A549 (cell line): ENCODE results near the gene SEMA3A. TPM values are rescaled to one million over a fixed set of nuclear protein-coding genes. Genes with fewer than 3 reads are reported as not detected.
A peak's percentile ranks its signal among the peaks of the same experiment; 100 is the strongest.

ENCODE experiments used
- ATAC-seq, 2 experiments: fragments of 200-7000 bp in 1 of 2; fragments of >200 bp in 1 of 2; cut with Nextera tagmentation in 1 of 2; cut with Tn5 transposase in 1 of 2; 3 replicates each; pipeline versions ENCODE4 v1.8.0 to v1.9.1; 2018 to 2020; ENCODE audit warnings: mild to moderate bottlenecking in 1 of 2, moderate library complexity in 1 of 2
- CTCF ChIA-PET: fragments of 300-600 bp; sonication (Branson Sonifier 250); formaldehyde crosslinking; extraction: SDS; loops from one replicate; lab custom pipeline; 2021; ENCODE audit warnings: antibody characterized with exemption, inconsistent platforms; lab: Yijun Ruan, JAX
- POLR2A ChIA-PET: fragments of 350-600 bp; formaldehyde crosslinking; extraction: SDS; loops from one replicate; lab custom pipeline; 2021; ENCODE audit warnings: antibody characterized with exemption, inconsistent platforms; lab: Yijun Ruan, JAX
- DNase-seq, 2 experiments: peaks; one replicate each; pipeline versions ENCODE4 v3.0.0 to v3.0.0-alpha.2; 2011 to 2016; ENCODE audit warnings: low read depth in 1 of 2, low spot score in 1 of 2
- FAIRE-seq: peaks from 2 replicates; lab custom pipeline; 2011; peaks lifted over from hg19 to GRCh38; lab: Jason Lieb, UNC
- H3K27ac ChIP-seq, 2 experiments: fragments of >200 bp; sonication (Bioruptor Twin); formaldehyde crosslinking; 3 replicates each; pipeline ENCODE4 v1.5.1; 2016 to 2017
- H3K4me1 ChIP-seq: fragments of >200 bp; sonication (Bioruptor Twin); formaldehyde crosslinking; 3 replicates; pipeline ENCODE4 v1.6.1; 2016
- H3K4me2 ChIP-seq: fragments of >200 bp; sonication (Bioruptor Twin); formaldehyde crosslinking; 3 replicates; pipeline ENCODE4 v1.6.1; 2016
- H3K4me3 ChIP-seq: fragments of >200 bp; sonication (Bioruptor Twin); formaldehyde crosslinking; 3 replicates; pipeline ENCODE4 v1.5.1; 2016
- H3K9me3 ChIP-seq: fragments of >200 bp; sonication (Bioruptor Twin); formaldehyde crosslinking; 3 replicates; pipeline ENCODE4 v1.6.1; 2016
- CBX2 ChIP-seq: fragments of 200-600 bp; sonication (generic); IDR thresholded peaks from 2 replicates; pipeline ENCODE4 v1.6.1; 2016; ENCODE audit warnings: low read depth, mild to moderate bottlenecking, borderline replicate concordance
- CEBPB ChIP-seq, 2 experiments: fragments of >200 bp in 1 of 2; sonication (Bioruptor Twin) in 1 of 2; formaldehyde crosslinking in 1 of 2; IDR thresholded peaks; 2 replicates each; pipeline ENCODE4 v1.6.1; 2012 to 2016
- CHD4 ChIP-seq: fragments of 200-600 bp; sonication (generic); IDR thresholded peaks from 2 replicates; pipeline ENCODE4 v1.6.1; 2016; ENCODE audit warnings: antibody characterized with exemption, mild to moderate bottlenecking, borderline replicate concordance
- FOSB ChIP-seq: fragments of 250-450 bp; sonication (Bioruptor Pico); IDR thresholded peaks from 2 replicates; pipeline ENCODE4 v1.5.0; 2020; ENCODE audit warnings: mild to moderate bottlenecking, moderate library complexity
- FOSL2 ChIP-seq, 2 experiments: fragments of 450-650 bp in 1 of 2; fragments of >200 bp in 1 of 2; sonication (Bioruptor Twin) in 1 of 2; formaldehyde crosslinking; IDR thresholded peaks; 2 replicates each; pipeline versions ENCODE4 v1.5.0 to v1.6.1; 2016 to 2020; ENCODE audit warnings: mild to moderate bottlenecking in 1 of 2, moderate library complexity in 1 of 2
- FOXS1 ChIP-seq: fragments of 250-450 bp; sonication (Bioruptor Pico); IDR thresholded peaks from 2 replicates; pipeline ENCODE4 v1.5.0; 2020; ENCODE audit warnings: mild to moderate bottlenecking, moderate library complexity
- GATA3 ChIP-seq: IDR thresholded peaks from 2 replicates; pipeline ENCODE4 v1.6.1; 2012; ENCODE audit warnings: borderline replicate concordance
- HOXB13 ChIP-seq: fragments of 250-450 bp; sonication (Bioruptor Pico); IDR thresholded peaks from 2 replicates; pipeline ENCODE4 v1.5.0; 2020; ENCODE audit warnings: low read depth, mild to moderate bottlenecking, moderate library complexity
- HOXB5 ChIP-seq: fragments of 250-450 bp; sonication (Bioruptor Pico); IDR thresholded peaks from 2 replicates; pipeline ENCODE4 v1.5.0; 2020; ENCODE audit warnings: mild to moderate bottlenecking, moderate library complexity
- JUN ChIP-seq, 2 experiments: fragments of >200 bp; sonication (Bioruptor Twin); formaldehyde crosslinking; IDR thresholded peaks; 2 replicates in 1 of 2; 3 replicates in 1 of 2; pipeline ENCODE4 v1.6.1; 2016 to 2017
- JUNB ChIP-seq: fragments of >200 bp; sonication (Bioruptor Twin); formaldehyde crosslinking; IDR thresholded peaks from 2 replicates; pipeline ENCODE4 v1.6.1; 2016
- KDM1A ChIP-seq: fragments of 200-600 bp; sonication (generic); IDR thresholded peaks from 2 replicates; pipeline ENCODE4 v1.6.1; 2016; ENCODE audit warnings: low read depth, mild to moderate bottlenecking
- KDM5A ChIP-seq: fragments of 200-600 bp; sonication (generic); IDR thresholded peaks from 2 replicates; pipeline ENCODE4 v1.6.1; 2016; ENCODE audit warnings: antibody characterized with exemption, mild to moderate bottlenecking
- MAFK ChIP-seq: fragments of 450-650 bp; IDR thresholded peaks from 2 replicates; pipeline ENCODE4 v1.6.1; 2014; ENCODE audit not compliant: partially characterized antibody
- MYC ChIP-seq: IDR thresholded peaks from 2 replicates; pipeline ENCODE4 v1.6.1; 2012; ENCODE audit warnings: mild to moderate bottlenecking, inconsistent platforms, low read length, improper control_type of control experiment, borderline replicate concordance
- NFE2L2 ChIP-seq: fragments of 150-350 bp; conservative IDR thresholded peaks from 2 replicates; pipeline ENCODE4 v1.6.1; 2014; ENCODE audit warnings: low read length
- POLR2AphosphoS2 ChIP-seq: conservative IDR thresholded peaks from 2 replicates; pipeline ENCODE4 v1.6.1; 2012; ENCODE audit warnings: low read length, improper control_type of control experiment, inconsistent platforms
- RARB ChIP-seq: fragments of 250-450 bp; sonication (Bioruptor Pico); IDR thresholded peaks from 2 replicates; pipeline ENCODE4 v1.8.0; 2021; ENCODE audit warnings: mild to moderate bottlenecking, moderate library complexity
- RCOR1 ChIP-seq: fragments of 150-350 bp; IDR thresholded peaks from 2 replicates; pipeline ENCODE4 v1.6.1; 2014; ENCODE audit warnings: antibody characterized with exemption, low read length, low read depth
- SREBF2 ChIP-seq: fragments of 450-650 bp; IDR thresholded peaks from 2 replicates; pipeline ENCODE4 v1.6.1; 2014; ENCODE audit warnings: mild to moderate bottlenecking, moderate library complexity
- TP53 ChIP-seq: fragments of 250-450 bp; sonication (Bioruptor Pico); IDR thresholded peaks from 2 replicates; pipeline ENCODE4 v1.5.0; 2021; ENCODE audit warnings: mild to moderate bottlenecking, moderate library complexity
- ZNF302 ChIP-seq: fragments of 250-450 bp; sonication (Bioruptor Pico); IDR thresholded peaks from 2 replicates; pipeline ENCODE4 v1.9.0; 2021; ENCODE audit warnings: inconsistent platforms, mild to moderate bottlenecking, moderate library complexity
- WGBS: methylation state at CpG from one replicate; pipeline ENCODE4 v1.1.6; 2017; ENCODE audit errors: missing lambda C conversion rate; 5-methylcytosine and 5-hydroxymethylcytosine counted together
- polyA plus RNA-seq, 4 experiments: library from polyadenylated mRNA; depleted of rRNA in 3 of 4; stranded (reverse); fragments of >200 nt; fragmentation: RNase III in 1 of 4; extraction: RNeasy Plus Mini Kit Qiagen cat#74134 plus additional on column Dnase treatment in 1 of 4; gene quantifications; 2 replicates in 3 of 4; 3 replicates in 1 of 4; pipeline ENCODE4 v1.2.3, GENCODE V29; 2011 to 2017
- TF ChIP-seq, protein P1 (sequence below): fragments of >200 bp; sonication (Bioruptor Twin); formaldehyde crosslinking; IDR thresholded peaks from 3 replicates; pipeline ENCODE4 v1.6.1; 2016
- TF ChIP-seq, protein P2 (sequence below): IDR thresholded peaks from 2 replicates; pipeline ENCODE4 v1.6.1; 2012
- TF ChIP-seq, protein P3 (sequence below): fragments of >200 bp; sonication (Bioruptor Twin); formaldehyde crosslinking; IDR thresholded peaks from 2 replicates; pipeline ENCODE4 v1.6.1; 2016
- TF ChIP-seq, protein P4 (sequence below): fragments of 150-350 bp; IDR thresholded peaks from 2 replicates; pipeline ENCODE4 v1.6.1; 2014; ENCODE audit warnings: low read depth, mild to moderate bottlenecking, low read length
- TF ChIP-seq, protein P5 (sequence below): fragments of >200 bp; sonication (Bioruptor Twin); formaldehyde crosslinking; IDR thresholded peaks from 3 replicates; pipeline ENCODE4 v1.5.1; 2016

SEMA3A gene
- polyA plus RNA-seq, 2 of the 4 experiments (the other 2 are of a cell fraction): 3.6 to 19.1 TPM

DNA sequence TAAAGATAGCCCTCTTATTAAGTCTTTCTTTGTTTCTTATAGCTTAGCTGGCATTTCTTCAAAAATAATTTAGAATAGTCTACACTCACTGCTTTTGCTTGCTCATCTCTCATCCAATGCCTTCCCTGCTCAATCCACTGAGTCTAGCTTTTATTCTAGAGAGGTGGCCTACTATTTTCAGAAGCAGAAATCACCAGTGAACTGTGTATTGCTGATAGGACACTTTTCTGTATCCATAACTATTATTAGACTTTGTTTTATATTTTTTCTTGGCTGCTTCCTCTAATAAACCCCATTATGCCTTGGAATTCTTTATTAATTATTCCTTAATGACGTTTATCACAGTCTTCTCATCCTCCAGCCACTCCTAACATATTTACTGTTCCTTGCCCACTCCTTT, 206.8 kb downstream of the SEMA3A start:
- no peak overlapping the region for H3K27ac ChIP-seq
- TF ChIP-seq MAFK (peak; percentile 51), HOXB5 (CRISPR knock-in tag) (no peak)
- WGBS: 50% methylated on average over 1 of the region's 1 CpG
- no peak overlapping the region for H3K4me3 ChIP-seq
- ChIA-PET POLR2A (no interaction called here), CTCF (no interaction called here)
- no peak overlapping the region for H3K4me2 ChIP-seq
- H3K4me1 ChIP-seq: no peaks in the 10 kb centered on the region
- no peak for FAIRE-seq
- no peaks in the 10 kb centered on the region for H3K9me3 ChIP-seq
- no peak for ATAC-seq
- DNase-seq: no peak

DNA sequence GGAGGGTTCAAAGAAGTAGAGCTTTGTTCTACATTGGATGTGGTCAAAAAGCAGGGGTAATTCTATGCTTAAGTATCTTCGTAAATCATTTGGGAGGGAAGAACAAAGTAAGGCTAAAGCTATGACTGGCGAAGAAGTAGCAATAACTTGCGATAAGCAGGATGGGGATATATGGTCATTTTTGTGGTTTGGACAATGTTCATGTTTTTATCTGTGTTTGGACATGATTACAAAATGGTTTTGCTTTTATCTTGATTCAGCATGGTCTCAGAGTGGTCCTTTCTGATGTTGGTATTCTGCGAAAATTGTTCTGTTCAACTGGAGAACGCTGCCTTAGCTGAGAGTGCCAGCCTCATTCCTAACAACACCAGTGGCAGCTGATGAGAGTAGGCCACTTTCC, 208.8 kb downstream of the SEMA3A start:
- H3K27ac ChIP-seq: no peak overlapping the region
- no peaks in the 10 kb centered on the region for H3K4me1 ChIP-seq
- no peak for FAIRE-seq
- no peak for DNase-seq
- WGBS: 96% methylated on average over 5 of the region's 5 CpGs
- H3K4me3 ChIP-seq: no peak overlapping the region
- ATAC-seq: no peak
- no peak for TF ChIP-seq FOSL2 (IDR thresholded peaks at IDR 0.05)
- TF ChIP-seq FOSL2 (CRISPR knock-in tag; IDR thresholded peaks at IDR 0.05): no peak
- TF ChIP-seq MYC: no peak
- TF ChIP-seq, protein P1, sequence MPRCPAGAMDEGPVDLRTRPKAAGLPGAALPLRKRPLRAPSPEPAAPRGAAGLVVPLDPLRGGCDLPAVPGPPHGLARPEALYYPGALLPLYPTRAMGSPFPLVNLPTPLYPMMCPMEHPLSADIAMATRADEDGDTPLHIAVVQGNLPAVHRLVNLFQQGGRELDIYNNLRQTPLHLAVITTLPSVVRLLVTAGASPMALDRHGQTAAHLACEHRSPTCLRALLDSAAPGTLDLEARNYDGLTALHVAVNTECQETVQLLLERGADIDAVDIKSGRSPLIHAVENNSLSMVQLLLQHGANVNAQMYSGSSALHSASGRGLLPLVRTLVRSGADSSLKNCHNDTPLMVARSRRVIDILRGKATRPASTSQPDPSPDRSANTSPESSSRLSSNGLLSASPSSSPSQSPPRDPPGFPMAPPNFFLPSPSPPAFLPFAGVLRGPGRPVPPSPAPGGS: no peak
- no peak for TF ChIP-seq RCOR1
- TF ChIP-seq HOXB13 (CRISPR knock-in tag): no peak
- TF ChIP-seq FOSB (CRISPR knock-in tag): no peak
- TF ChIP-seq POLR2AphosphoS2: no peak
- TF ChIP-seq, protein P2, sequence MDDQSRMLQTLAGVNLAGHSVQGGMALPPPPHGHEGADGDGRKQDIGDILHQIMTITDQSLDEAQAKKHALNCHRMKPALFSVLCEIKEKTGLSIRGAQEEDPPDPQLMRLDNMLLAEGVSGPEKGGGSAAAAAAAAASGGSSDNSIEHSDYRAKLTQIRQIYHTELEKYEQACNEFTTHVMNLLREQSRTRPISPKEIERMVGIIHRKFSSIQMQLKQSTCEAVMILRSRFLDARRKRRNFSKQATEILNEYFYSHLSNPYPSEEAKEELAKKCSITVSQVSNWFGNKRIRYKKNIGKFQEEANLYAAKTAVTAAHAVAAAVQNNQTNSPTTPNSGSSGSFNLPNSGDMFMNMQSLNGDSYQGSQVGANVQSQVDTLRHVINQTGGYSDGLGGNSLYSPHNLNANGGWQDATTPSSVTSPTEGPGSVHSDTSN: no peak
- TF ChIP-seq CEBPB (IDR thresholded peaks at IDR 0.05): no peak
- TF ChIP-seq ZNF302 (CRISPR knock-in tag): no peak
- no peak for TF ChIP-seq FOXS1 (CRISPR knock-in tag)
- no peak for TF ChIP-seq CBX2
- TF ChIP-seq KDM5A: no peak
- TF ChIP-seq, protein P3, sequence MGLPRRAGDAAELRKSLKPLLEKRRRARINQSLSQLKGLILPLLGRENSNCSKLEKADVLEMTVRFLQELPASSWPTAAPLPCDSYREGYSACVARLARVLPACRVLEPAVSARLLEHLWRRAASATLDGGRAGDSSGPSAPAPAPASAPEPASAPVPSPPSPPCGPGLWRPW: no peak
- no peak for TF ChIP-seq KDM1A
- TF ChIP-seq TP53 (CRISPR knock-in tag): no peak
- no peak for TF ChIP-seq JUN (IDR thresholded peaks at IDR 0.05)
- no peak for TF ChIP-seq CHD4
- TF ChIP-seq, all 56 proteins: peak for 0
- no peak overlapping the region for H3K4me2 ChIP-seq
- ChIA-PET CTCF (interaction anchor here (2.7 kb wide), 1 partner anchor 50 kb away, joined by 8 read pairs; no protein-coding TSS in a partner anchor), POLR2A (no interaction called here)
- peaks cover 6% of the 10 kb centered on the region; the same call in 1 of the 3 replicates for H3K9me3 ChIP-seq

DNA sequence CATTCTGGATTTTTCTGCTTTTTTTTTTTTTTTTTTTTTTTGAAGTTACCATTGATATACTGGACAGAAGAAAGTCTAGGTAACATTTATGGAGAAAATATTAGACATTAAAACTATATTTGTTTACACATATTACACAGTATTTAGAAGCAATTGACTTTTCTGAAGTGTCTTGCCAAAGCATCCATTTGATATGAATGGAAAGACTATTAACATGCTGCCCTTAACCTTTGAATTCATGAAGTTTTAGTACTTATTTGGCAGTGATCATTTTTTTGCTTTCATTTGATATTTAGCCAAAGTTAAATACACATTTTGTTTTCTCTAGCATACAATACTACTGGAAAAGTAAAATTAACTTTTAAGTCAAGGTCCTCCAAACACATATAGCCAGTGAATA, 210.0 kb downstream of the SEMA3A start:
- DNase-seq (no peak), ATAC-seq (no peak), FAIRE-seq (no peak)
- Histone ChIP-seq H3K9me3 (peaks cover 6% of the 10 kb centered on the region; the same call in 1 of the 3 replicates), H3K4me3 (no peak overlapping the region), H3K4me2 (no peak overlapping the region), H3K27ac (no peak overlapping the region), H3K4me1 (no peaks in the 10 kb centered on the region)
- ChIA-PET CTCF (interaction anchor here (2.7 kb wide), 1 partner anchor 49 kb away, joined by 8 read pairs; no protein-coding TSS in a partner anchor), POLR2A (no interaction called here)
- no peak for TF ChIP-seq JUNB
- no peak for TF ChIP-seq NFE2L2
- TF ChIP-seq, protein P2: no peak
- TF ChIP-seq CHD4: no peak
- no peak for TF ChIP-seq KDM5A
- TF ChIP-seq FOSL2 (IDR thresholded peaks at IDR 0.05): no peak
- TF ChIP-seq FOSL2 (CRISPR knock-in tag; IDR thresholded peaks at IDR 0.05): no peak
- TF ChIP-seq SREBF2: no peak
- TF ChIP-seq, protein P4, sequence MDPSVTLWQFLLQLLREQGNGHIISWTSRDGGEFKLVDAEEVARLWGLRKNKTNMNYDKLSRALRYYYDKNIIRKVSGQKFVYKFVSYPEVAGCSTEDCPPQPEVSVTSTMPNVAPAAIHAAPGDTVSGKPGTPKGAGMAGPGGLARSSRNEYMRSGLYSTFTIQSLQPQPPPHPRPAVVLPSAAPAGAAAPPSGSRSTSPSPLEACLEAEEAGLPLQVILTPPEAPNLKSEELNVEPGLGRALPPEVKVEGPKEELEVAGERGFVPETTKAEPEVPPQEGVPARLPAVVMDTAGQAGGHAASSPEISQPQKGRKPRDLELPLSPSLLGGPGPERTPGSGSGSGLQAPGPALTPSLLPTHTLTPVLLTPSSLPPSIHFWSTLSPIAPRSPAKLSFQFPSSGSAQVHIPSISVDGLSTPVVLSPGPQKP: no peak
- no peak for TF ChIP-seq GATA3
- no peak for TF ChIP-seq RARB (CRISPR knock-in tag)
- TF ChIP-seq, protein P5, sequence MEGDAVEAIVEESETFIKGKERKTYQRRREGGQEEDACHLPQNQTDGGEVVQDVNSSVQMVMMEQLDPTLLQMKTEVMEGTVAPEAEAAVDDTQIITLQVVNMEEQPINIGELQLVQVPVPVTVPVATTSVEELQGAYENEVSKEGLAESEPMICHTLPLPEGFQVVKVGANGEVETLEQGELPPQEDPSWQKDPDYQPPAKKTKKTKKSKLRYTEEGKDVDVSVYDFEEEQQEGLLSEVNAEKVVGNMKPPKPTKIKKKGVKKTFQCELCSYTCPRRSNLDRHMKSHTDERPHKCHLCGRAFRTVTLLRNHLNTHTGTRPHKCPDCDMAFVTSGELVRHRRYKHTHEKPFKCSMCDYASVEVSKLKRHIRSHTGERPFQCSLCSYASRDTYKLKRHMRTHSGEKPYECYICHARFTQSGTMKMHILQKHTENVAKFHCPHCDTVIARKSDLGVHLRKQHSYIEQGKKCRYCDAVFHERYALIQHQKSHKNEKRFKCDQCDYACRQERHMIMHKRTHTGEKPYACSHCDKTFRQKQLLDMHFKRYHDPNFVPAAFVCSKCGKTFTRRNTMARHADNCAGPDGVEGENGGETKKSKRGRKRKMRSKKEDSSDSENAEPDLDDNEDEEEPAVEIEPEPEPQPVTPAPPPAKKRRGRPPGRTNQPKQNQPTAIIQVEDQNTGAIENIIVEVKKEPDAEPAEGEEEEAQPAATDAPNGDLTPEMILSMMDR: no peak
